Right lobe of liver (tissue), 6 donors: ENCODE measurements around the gene NUAK1. TPM values are rescaled to one million over a fixed set of nuclear protein-coding genes. Genes with fewer than 3 reads are reported as not detected.

Experiments used
- ATAC-seq, 4 donors: fragments of 200-7000 bp; cut with Tn5 transposase; one replicate each; pipeline ENCODE4 v1.9.1; 2020; ENCODE audit warnings: mild to moderate bottlenecking in 4 of 4, moderate library complexity in 4 of 4
- DNase-seq, 3 donors: peaks; one replicate each; pipeline ENCODE4 v3.0.0-alpha.2; 2020
- H3K27ac ChIP-seq, 3 donors: fragments of 200-600 bp; one replicate each; pipeline ENCODE4 v1.8.0; 2022
- H3K27me3 ChIP-seq, 2 donors: fragments of 200-600 bp; one replicate each; pipeline ENCODE4 v1.8.0; 2022
- H3K36me3 ChIP-seq, 4 donors: fragments of 200-600 bp; sonication (generic) in 1 of 4; one replicate each; pipeline versions ENCODE4 v1.5.1 to v1.8.0; 2017 to 2022; ENCODE audit warnings: control low read depth in 1 of 4
- H3K4me1 ChIP-seq, 4 donors: fragments of 200-600 bp; sonication (generic) in 1 of 4; one replicate each; pipeline versions ENCODE4 v1.5.1 to v1.8.0; 2017 to 2022; ENCODE audit warnings: control low read depth in 1 of 4
- H3K4me3 ChIP-seq, 3 donors: fragments of 200-600 bp; one replicate each; pipeline ENCODE4 v1.8.0; 2022
- H3K9me3 ChIP-seq, 4 donors: fragments of 200-600 bp; sonication (generic) in 1 of 4; one replicate each; pipeline versions ENCODE4 v1.5.1 to v1.8.0; 2017 to 2022; ENCODE audit warnings: control low read depth in 1 of 4
- POLR2A ChIP-seq: fragments of 450-650 bp; IDR thresholded peaks from one replicate; pipeline ENCODE4 v1.6.1; 2017; ENCODE audit warnings: antibody characterized with exemption, mild to moderate bottlenecking
- whole genome bisulfite sequencing: methylation state at CpG from one replicate; pipeline ENCODE4 v1.1.6; 2018; ENCODE audit warnings: low coverage, low lambda C conversion rate; ENCODE audit not compliant: insufficient coverage; ENCODE audit errors: missing lambda C conversion rate; 5-methylcytosine and 5-hydroxymethylcytosine counted together
- intact Hi-C, 2 donors: fragments of 100-400 bp; cut with DNase I; formaldehyde crosslinking; loops; one replicate each; pipeline versions ENCODE4 v1.11.2 to v1.14.1; 2022
- total RNA-seq, 6 experiments: library from RNA; depleted of rRNA in 2 of 6; stranded (reverse); fragments of >200 nt in 2 of 6; fragmentation: NEBNext Ultra II Directional in 3 of 6; extraction: Animal tissue kit (Norgen Biotek cat#: 25700) in 3 of 6; gene quantifications; one replicate each; pipeline versions ENCODE4 v1.1.0 to v1.2.4, GENCODE V29; 2016 to 2023
- TF ChIP-seq, protein P1 (sequence below), 4 donors: fragments of 200-600 bp in 3 of 4; fragments of 450-650 bp in 1 of 4; IDR thresholded peaks; one replicate each; pipeline versions ENCODE4 v1.5.1 to v1.8.0; 2016 to 2022; ENCODE audit warnings: antibody characterized with exemption in 4 of 4, mild to moderate bottlenecking in 2 of 4
- donor health status: DM: no; HTN: yes; CAD: no.
- donor health status: DM: no; HTN: no; CAD: no.
- donor health status: DM: no; HTN: no; CAD: no.
- donor health status: DM: no; HTN: yes; CAD: no.
- donor health status: DM: no; HTN: yes; CAD: no.

Gene NUAK1
- total RNA-seq, 6 experiments from 2014 or later: 2.0 to 11.0 (median 3.5) TPM

DNA sequence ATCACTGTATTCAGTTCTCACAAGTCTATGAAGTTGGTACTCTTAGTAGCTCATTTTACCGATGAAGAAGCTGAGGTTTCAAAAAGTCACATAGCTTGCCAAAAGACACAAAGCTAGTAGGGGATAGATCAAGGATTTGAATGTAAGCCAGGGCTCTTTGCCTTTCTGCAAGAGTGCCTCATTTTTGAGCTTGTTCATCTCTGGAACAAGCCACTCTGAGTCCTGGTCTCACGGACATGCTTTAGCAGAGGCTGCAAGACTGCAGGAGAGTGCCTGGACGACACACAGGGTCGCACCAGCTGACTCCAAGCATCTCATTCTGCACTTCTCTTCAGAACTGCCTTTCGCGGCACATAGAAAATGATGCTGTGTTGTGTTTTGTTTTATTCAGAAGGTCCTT lies 3.7 kb downstream of the NUAK1 start:
- WGBS: 43% methylated on average over 6 of the region's 6 CpGs
- peaks cover 0 to 40% (median 19%) of the 10 kb centered on the region in 4 donors for H3K4me1 ChIP-seq
- no peak overlapping the region for H3K4me3 ChIP-seq
- H3K9me3 ChIP-seq: no peaks in the 10 kb centered on the region
- DNase-seq (no peak), ATAC-seq (no peak)
- H3K36me3 ChIP-seq: no peaks in the 10 kb centered on the region
- peak overlapping the region in 2 of 3 donors; percentile 5 to 39 for H3K27ac ChIP-seq
- no peak for TF ChIP-seq POLR2A
- TF ChIP-seq, protein P1, sequence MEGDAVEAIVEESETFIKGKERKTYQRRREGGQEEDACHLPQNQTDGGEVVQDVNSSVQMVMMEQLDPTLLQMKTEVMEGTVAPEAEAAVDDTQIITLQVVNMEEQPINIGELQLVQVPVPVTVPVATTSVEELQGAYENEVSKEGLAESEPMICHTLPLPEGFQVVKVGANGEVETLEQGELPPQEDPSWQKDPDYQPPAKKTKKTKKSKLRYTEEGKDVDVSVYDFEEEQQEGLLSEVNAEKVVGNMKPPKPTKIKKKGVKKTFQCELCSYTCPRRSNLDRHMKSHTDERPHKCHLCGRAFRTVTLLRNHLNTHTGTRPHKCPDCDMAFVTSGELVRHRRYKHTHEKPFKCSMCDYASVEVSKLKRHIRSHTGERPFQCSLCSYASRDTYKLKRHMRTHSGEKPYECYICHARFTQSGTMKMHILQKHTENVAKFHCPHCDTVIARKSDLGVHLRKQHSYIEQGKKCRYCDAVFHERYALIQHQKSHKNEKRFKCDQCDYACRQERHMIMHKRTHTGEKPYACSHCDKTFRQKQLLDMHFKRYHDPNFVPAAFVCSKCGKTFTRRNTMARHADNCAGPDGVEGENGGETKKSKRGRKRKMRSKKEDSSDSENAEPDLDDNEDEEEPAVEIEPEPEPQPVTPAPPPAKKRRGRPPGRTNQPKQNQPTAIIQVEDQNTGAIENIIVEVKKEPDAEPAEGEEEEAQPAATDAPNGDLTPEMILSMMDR (IDR thresholded peaks at IDR 0.05): no peak
- H3K27me3 ChIP-seq: no peaks in the 10 kb centered on the region
- intact Hi-C loops: loop anchor here (5.0 to 10.0 kb wide), 3 partner anchors 100 to 713 kb away; no protein-coding TSS in a partner anchor

DNA sequence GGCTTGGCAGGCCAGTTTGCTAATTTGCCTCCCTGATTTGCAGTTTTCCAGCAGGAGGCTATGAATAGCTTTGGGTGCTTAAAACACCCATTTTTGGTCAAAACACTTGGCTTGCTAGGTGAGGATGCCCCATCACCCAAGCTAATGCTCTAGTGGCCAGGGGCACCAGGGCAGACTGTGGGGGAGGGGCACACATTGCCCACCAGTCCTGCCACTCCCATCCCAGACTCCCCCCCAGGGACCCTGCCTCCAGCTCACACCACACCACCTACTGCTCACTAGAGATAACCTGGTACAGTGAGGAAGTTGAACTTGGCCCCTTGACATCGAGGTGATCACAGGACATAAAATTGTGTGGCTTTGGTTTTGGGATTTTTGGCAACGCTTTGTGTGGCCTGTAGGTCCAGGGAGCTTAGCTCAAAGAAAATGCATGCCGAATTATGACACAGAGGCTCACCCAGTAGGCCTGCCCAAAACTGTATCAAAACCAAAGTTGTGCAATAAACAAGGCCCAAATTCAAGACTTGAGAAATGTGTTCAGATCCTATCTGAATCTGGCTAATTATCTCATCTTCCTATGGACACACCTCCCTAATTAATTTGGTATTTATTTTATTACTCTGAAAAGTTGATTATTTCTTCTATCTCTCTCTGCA lies 4.3 kb downstream of the NUAK1 start:
- no peaks in the 10 kb centered on the region for H3K36me3 ChIP-seq
- H3K9me3 ChIP-seq: no peaks in the 10 kb centered on the region
- intact Hi-C loops: loop anchor here in 1 of 2 donors (10.0 kb wide), 1 partner anchor 100 kb away; no protein-coding TSS in a partner anchor
- H3K4me1 ChIP-seq: peaks cover 0 to 40% (median 19%) of the 10 kb centered on the region in 4 donors
- no peak for DNase-seq
- no peaks in the 10 kb centered on the region for H3K27me3 ChIP-seq
- 25% methylated on average over 3 of the region's 3 CpGs for whole genome bisulfite sequencing
- ATAC-seq: no peak
- TF ChIP-seq, protein P1 (IDR thresholded peaks at IDR 0.05): no peak
- TF ChIP-seq POLR2A: no peak
- H3K27ac ChIP-seq: no peak overlapping the region
- H3K4me3 ChIP-seq: no peak overlapping the region

DNA sequence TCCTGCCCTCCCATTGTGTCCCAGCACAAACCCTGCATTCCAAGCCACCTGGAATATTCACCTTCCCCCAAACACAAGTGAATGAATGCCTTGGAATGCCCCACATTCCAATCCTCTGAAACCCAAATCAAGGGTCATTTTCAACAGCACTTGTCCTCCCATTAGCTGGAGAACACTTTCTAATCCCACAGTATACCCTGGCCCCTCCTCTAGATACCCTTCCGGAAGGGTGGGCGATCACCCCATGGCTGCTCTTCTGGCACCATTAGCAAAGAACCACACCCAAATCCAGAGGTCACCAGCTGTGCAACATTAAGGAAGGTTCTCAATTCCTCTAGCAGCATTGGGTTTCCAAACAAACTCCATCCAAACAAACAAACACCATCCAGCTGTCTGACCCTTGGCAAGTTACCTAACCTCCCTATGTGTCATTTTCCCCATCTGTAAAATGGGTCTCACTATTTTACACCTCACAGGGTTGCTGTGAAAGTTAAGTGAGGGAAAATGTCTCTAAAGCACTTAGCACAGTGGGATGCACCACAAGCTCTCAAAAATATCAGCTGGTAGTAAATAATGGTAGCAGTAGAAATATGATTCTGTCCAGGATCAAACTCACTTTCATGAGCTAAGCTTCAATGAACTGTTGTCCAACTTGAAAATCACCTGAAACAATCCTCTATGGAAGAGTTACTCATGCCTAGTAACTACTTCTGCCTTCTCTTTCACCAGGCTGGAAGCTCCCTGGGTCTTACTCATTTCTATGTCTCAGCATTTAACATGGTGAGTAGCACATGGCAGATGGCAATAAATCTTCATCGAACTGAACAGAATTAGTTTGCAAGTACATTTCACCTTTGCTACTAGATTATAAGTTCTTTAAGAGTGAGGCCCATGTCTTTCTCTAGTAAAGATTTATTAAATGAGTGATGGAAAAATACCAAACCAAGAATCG lies 5.3 kb downstream of the NUAK1 start:
- no peaks in the 10 kb centered on the region for H3K36me3 ChIP-seq
- 88% methylated on average over 3 of the region's 4 CpGs for WGBS
- no peak overlapping the region for H3K27ac ChIP-seq
- DNase-seq (no peak), ATAC-seq (no peak)
- intact Hi-C loops: loop anchor here in 1 of 2 donors (10.0 kb wide), 1 partner anchor 99 kb away; no protein-coding TSS in a partner anchor
- TF ChIP-seq, protein P1 (IDR thresholded peaks at IDR 0.05): no peak
- TF ChIP-seq POLR2A: no peak
- no peaks in the 10 kb centered on the region for H3K27me3 ChIP-seq
- no peaks in the 10 kb centered on the region for H3K9me3 ChIP-seq
- H3K4me3 ChIP-seq: no peak overlapping the region
- peaks cover 0 to 41% (median 19%) of the 10 kb centered on the region in 4 donors for H3K4me1 ChIP-seq

DNA sequence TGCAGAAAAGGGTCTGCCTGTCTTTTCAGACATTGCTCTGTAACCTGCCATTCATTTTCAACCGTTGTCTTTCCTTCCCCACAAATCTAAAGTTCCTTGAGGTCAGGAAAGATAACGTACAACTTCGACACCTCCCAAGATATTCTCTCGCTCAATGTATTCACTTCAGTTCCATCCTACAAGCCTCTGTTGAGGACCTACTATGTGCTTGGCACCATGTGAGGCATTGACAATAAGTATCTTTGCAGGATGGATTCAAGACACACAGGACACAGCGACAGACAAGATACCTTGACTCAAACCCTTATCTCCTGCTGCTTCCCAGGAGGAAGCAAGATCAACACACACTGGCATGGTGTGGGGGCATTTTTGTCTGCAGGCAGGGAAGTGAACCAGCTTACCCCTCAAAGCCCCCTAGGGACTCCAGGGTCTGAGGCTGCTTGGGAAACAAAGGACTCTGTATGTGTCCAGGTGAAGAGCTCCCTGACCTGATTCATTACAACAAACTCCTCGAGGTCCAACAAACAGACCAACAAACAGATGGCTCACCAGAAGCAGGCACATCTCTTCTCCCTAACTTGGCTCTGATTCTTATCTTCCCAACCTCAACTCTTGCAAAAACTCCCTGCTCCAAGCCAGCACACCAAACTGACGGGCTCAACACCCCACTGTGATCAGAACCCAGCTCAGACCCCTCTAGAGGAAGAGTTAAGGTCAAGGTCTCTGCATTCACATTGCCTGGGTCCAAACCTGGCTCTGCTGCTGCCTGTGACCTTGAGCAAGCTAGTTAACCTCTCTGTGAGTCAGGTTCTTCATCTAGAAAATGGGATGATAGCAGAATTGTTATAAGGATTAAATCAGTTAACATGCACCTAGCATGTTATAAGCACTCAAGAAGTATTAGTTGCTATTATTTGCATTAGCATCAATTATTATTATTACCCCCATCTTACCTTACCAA lies 6.3 kb downstream of the NUAK1 start:
- Histone ChIP-seq H3K27me3 (no peaks in the 10 kb centered on the region), H3K27ac (no peak overlapping the region), H3K36me3 (no peaks in the 10 kb centered on the region), H3K4me3 (no peak overlapping the region), H3K4me1 (peaks cover 0 to 43% (median 19%) of the 10 kb centered on the region in 4 donors), H3K9me3 (no peaks in the 10 kb centered on the region)
- TF ChIP-seq, protein P1 (IDR thresholded peaks at IDR 0.05): no peak
- no peak for TF ChIP-seq POLR2A
- no peak for DNase-seq
- ATAC-seq: no peak
- WGBS: 70% methylated on average over 5 of the region's 7 CpGs
- intact Hi-C loops: loop anchor here in 1 of 2 donors (10.0 kb wide), 1 partner anchor 98 kb away; no protein-coding TSS in a partner anchor
